Measurements from ENCODE around the gene SOX6.

DNA sequence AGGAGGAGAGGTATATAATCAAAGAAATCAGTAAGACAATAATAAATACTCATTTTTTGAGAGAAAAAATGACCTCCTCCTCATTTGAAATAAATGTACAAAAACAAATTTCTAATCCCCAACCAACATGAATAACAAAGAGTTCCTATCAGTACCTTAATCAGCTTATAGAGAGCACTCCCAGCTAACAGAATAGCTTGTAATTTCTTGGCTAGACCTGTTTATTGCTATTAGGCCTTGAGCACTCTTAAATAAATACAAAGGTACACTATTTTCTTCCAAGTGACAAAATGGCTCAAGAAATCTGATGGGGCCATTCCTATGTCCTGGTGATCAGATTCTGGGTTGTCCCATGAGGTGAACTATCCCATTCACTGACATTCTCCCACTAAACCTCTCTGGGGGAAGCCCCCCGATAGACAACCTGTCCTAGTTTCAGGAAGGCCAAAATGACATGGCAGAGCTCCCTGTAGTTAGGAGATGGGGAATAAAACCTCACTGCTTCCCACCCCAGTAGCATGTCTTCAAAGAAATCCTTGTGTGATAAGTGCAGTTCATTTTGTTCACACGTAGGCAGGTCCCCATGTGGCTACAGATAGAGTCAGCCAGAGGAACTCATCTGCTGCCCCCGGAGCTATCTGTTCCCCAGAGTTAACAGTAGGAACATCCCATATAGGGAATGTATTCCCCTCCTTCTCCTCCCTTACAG, 385.7 kb downstream of the SOX6 start:
- TF ChIP-seq, protein P1, sequence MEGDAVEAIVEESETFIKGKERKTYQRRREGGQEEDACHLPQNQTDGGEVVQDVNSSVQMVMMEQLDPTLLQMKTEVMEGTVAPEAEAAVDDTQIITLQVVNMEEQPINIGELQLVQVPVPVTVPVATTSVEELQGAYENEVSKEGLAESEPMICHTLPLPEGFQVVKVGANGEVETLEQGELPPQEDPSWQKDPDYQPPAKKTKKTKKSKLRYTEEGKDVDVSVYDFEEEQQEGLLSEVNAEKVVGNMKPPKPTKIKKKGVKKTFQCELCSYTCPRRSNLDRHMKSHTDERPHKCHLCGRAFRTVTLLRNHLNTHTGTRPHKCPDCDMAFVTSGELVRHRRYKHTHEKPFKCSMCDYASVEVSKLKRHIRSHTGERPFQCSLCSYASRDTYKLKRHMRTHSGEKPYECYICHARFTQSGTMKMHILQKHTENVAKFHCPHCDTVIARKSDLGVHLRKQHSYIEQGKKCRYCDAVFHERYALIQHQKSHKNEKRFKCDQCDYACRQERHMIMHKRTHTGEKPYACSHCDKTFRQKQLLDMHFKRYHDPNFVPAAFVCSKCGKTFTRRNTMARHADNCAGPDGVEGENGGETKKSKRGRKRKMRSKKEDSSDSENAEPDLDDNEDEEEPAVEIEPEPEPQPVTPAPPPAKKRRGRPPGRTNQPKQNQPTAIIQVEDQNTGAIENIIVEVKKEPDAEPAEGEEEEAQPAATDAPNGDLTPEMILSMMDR (IDR thresholded peaks at IDR 0.05; ENCODE audit: low read depth, low read length, poor library complexity, severe bottlenecking): no peak
- no peak for TF ChIP-seq EZH2phosphoT487 (IDR thresholded peaks at IDR 0.05; ENCODE audit: borderline replicate concordance, low read length)
